ENCODE measurements around the gene SEMA6B.

DNA sequence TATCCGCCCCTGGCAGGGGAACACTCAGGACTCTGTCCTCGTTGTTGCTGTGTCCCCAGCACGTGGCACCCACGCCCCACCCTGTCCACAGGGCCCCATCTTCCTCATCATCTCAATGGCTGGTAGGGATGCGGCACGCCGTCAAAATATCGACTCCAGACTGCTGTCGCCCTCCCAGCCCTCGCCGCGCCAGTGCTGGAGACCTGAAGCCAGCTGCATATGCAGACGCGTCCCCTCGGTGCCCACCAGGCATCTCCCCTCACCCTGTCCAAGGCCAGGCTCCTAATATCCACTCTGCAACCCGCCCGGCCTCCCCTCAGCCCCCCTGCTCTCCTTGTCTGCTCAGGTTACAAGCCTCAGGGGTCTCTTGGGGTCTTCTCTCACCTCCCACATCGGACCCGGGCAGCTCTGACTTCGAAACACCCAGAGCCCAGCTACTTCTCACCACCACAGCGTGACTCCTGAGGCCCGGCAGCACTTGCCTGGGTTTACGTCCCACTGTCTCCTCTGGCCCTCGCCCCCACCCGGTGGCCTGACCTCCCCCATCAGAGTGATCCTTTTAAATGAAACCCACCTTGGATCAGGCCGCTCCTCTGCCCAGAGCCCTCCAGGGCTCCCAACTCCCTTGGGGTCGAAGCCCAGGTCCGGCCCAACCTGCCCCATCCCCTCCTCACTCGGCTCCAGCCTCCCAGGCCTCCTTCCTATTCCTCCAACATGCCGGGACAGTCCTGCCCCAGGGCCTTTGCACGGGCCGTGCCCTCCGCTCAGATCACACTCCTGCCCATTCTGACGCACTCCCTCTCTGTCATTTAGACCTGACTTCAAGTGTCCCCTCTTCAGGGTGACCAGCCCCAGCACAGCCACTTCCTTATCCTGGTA is 53.7 kb downstream of the SEMA6B start:
- TF ChIP-seq, protein P1, sequence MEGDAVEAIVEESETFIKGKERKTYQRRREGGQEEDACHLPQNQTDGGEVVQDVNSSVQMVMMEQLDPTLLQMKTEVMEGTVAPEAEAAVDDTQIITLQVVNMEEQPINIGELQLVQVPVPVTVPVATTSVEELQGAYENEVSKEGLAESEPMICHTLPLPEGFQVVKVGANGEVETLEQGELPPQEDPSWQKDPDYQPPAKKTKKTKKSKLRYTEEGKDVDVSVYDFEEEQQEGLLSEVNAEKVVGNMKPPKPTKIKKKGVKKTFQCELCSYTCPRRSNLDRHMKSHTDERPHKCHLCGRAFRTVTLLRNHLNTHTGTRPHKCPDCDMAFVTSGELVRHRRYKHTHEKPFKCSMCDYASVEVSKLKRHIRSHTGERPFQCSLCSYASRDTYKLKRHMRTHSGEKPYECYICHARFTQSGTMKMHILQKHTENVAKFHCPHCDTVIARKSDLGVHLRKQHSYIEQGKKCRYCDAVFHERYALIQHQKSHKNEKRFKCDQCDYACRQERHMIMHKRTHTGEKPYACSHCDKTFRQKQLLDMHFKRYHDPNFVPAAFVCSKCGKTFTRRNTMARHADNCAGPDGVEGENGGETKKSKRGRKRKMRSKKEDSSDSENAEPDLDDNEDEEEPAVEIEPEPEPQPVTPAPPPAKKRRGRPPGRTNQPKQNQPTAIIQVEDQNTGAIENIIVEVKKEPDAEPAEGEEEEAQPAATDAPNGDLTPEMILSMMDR (IDR thresholded peaks at IDR 0.05; ENCODE audit: poor library complexity): no peak
- TF ChIP-seq EZH2 (IDR thresholded peaks at IDR 0.05; ENCODE audit: borderline replicate concordance): no peak

Measured in hepatocyte (in vitro differentiated cells).